Immature natural killer cell (primary cell): Measurements from ENCODE around the gene GGCT. TPM values are rescaled to one million over a fixed set of nuclear protein-coding genes. Genes with fewer than 3 reads are reported as not detected.

Experiments used
- DNase-seq, 3 donors: peaks; one replicate each; pipeline ENCODE4 v3.0.0; 2022; ENCODE audit warnings: mixed read lengths in 1 of 3
- H3K27ac Mint-ChIP-seq, 6 donors: one replicate each; pipeline ENCODE4 v1.8.0; 2020; ENCODE audit warnings: mixed read lengths in 6 of 6, mild to moderate bottlenecking in 5 of 6, inconsistent platforms in 4 of 6, moderate library complexity in 3 of 6
- H3K27me3 Mint-ChIP-seq, 3 donors: one replicate each; pipeline ENCODE4 v1.8.0; 2020 to 2021; ENCODE audit warnings: low read depth in 3 of 3, mild to moderate bottlenecking in 3 of 3, mixed read lengths in 3 of 3, moderate library complexity in 3 of 3, inconsistent platforms in 1 of 3
- H3K36me3 Mint-ChIP-seq, 3 donors: one replicate each; pipeline ENCODE4 v1.8.0; 2020; ENCODE audit warnings: mixed read lengths in 3 of 3, inconsistent platforms in 2 of 3, mild to moderate bottlenecking in 2 of 3
- H3K4me1 Mint-ChIP-seq, 2 donors: one replicate each; pipeline ENCODE4 v1.8.0; 2020; ENCODE audit warnings: inconsistent platforms in 2 of 2, mild to moderate bottlenecking in 2 of 2, mixed read lengths in 2 of 2, moderate library complexity in 1 of 2
- H3K4me3 Mint-ChIP-seq, 5 donors: one replicate each; pipeline ENCODE4 v1.8.0; 2020; ENCODE audit warnings: mild to moderate bottlenecking in 5 of 5, mixed read lengths in 5 of 5, inconsistent platforms in 3 of 5, moderate library complexity in 3 of 5
- H3K9me3 Mint-ChIP-seq, 6 donors: one replicate each; pipeline ENCODE4 v1.8.0; 2020; ENCODE audit warnings: mild to moderate bottlenecking in 6 of 6, mixed read lengths in 6 of 6, inconsistent platforms in 4 of 6, moderate library complexity in 3 of 6
- polyA plus RNA-seq, 3 donors: library from polyadenylated mRNA; unstranded; fragments of 300-500 nt; fragmentation: Illumina TruSeq; gene quantifications; one replicate each; pipeline ENCODE4 v1.2.3, GENCODE V29; 2021

Gene GGCT
- polyA plus RNA-seq, 3 donors from 2014 or later, result 20.3 to 27.2 (median 25.3) TPM

- Mint-ChIP-seq H3K27ac (peak overlapping the region in 1 of 6 donors; percentile 47), H3K27me3 (peaks cover 0 to 2% (median 0%) of the 10 kb centered on the region in 3 donors), H3K36me3 (peaks cover 6 to 8% (median 7%) of the 10 kb centered on the region in 3 donors), H3K4me1 (peaks cover 7 to 17% of the 10 kb centered on the region in 2 donors), H3K9me3 (no peaks in the 10 kb centered on the region), H3K4me3 (no peak overlapping the region)
- no peak for DNase-seq
Observed at GRCh38 chr7:30447466-30447865, 57.2 kb downstream of the GGCT start.

Other genes with a start within 250 kb of the GGCT start
- gene ZNRF2, start 220.2 kb downstream of the GGCT start, polyA plus RNA-seq, result 1 to 10 TPM; 1.9 to 3.7 (median 3.1) TPM
- 1 to 10 TPM; 5.7 to 9.9 (median 7.4) TPM for gene NOD1, start 26.0 kb downstream of the GGCT start, polyA plus RNA-seq
- gene GARS1, start 90.0 kb upstream of the GGCT start, polyA plus RNA-seq, result 10 to 100 TPM; 33.1 to 85.6 (median 75.2) TPM
- not detected for gene CRHR2, start 177.6 kb upstream of the GGCT start, polyA plus RNA-seq
- gene INMT, start 247.3 kb upstream of the GGCT start, polyA plus RNA-seq, result not detected